Choroid plexus epithelial cell (primary cell): ENCODE results near the gene ARVCF.

Experiments used
- DNase-seq: peaks from one replicate; pipeline ENCODE4 v3.0.0-alpha.2; 2010; ENCODE audit warnings: low read depth
- H3K4me3 ChIP-seq: 2 replicates; pipeline ENCODE4 v1.5.1; 2011; ENCODE audit warnings: low read depth, mild to moderate bottlenecking, control low read depth, low read length, moderate library complexity
- TF ChIP-seq, protein P1 (sequence below): conservative IDR thresholded peaks from 2 replicates; pipeline ENCODE4 v1.5.1; 2011; ENCODE audit warnings: low read depth, mild to moderate bottlenecking, control low read depth, inconsistent platforms, low read length, moderate library complexity

ARVCF gene

DNA sequence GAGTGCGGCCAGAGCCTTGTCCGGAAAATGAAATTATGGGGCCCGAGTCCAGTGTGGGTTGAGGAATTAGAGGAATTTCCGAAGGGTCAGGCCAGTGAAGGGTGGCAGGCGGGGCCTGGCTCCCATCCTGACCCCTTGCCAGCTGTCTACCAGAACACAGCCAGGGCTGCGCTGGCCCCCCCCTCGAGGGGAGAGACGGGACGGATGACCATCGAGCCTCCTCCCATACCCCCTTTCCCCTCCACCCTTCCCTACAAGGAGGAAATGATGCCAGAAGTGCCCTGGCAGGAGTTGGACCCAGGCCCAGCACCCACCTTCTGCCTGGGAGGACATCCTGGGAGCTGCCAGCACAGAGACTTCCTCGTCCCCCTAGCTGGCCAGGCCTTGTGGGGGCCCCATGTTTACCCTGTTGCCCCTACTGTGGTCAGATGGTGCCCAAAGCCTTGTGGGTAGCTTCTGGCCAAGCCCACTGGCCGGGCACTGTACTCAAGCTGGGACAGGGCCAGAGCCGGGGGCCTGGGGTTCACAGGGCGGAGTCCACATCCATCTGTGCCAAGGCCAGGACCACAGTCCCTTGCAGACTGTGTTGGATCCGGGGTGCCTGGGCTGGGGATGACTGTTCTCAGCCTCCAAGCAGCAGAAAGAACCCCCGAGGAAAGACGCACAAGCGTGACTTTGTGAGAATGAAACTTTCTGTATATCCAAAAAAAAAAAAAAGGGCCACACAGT is 20.8 kb downstream of the ARVCF start:
- H3K4me3 ChIP-seq: no peak overlapping the region
- DNase-seq: no peak
- TF ChIP-seq, protein P1, sequence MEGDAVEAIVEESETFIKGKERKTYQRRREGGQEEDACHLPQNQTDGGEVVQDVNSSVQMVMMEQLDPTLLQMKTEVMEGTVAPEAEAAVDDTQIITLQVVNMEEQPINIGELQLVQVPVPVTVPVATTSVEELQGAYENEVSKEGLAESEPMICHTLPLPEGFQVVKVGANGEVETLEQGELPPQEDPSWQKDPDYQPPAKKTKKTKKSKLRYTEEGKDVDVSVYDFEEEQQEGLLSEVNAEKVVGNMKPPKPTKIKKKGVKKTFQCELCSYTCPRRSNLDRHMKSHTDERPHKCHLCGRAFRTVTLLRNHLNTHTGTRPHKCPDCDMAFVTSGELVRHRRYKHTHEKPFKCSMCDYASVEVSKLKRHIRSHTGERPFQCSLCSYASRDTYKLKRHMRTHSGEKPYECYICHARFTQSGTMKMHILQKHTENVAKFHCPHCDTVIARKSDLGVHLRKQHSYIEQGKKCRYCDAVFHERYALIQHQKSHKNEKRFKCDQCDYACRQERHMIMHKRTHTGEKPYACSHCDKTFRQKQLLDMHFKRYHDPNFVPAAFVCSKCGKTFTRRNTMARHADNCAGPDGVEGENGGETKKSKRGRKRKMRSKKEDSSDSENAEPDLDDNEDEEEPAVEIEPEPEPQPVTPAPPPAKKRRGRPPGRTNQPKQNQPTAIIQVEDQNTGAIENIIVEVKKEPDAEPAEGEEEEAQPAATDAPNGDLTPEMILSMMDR: no peak

DNA sequence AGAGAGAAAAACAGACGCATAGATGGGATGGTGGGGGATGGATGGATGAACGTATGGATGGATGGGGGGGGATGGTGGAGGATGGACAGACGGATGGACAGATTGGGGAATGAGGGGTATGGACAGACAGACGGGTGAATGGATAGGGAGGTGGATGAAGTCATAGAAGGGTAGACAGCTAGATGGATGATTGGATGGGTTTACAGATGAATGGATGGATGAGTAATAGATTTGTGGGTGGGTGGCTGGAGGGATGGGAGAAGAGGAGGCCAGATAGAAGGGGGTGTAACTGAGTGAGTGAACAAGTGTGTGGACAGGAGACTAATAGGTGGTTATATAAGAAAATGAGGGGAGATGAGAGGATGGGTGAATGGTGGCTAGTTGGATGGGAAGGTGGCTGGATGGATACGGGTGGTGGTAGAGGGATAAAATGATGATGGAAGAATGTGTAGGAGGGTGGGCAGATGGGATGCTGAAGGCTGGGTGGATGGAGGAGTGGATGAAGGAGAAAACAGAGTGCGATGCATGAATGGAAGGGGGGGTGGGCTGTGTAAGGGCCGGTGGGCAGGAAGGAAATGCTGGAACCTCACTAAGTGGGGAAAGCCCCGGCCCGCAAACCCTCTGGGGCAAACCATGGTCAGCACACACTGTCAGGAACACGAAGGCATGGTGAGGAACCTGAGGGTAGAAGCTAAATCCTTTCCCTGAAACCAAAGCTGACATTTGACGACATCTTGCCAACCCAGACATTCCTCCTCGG is 21.6 kb downstream of the ARVCF start:
- no peak overlapping the region for H3K4me3 ChIP-seq
- no peak for DNase-seq
- TF ChIP-seq, protein P1: no peak

DNA sequence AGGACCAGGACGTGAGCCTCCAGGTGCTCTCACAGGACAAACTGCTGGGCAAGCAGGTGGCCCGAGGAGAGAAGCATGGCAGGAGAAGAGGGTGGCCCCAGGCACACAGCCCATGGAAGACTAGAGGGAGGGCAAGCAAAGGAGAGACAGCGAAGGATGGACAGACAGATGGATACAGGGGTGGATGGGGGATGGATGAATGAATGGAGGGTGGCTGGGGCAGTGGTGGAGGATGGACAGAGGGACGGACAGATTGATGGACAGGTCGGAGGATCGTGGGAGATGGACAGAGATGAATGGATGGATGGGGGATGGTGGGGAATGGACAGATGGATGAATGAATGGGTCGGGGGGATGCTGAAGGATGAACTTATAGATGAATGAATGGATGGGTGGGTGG is 22.7 kb downstream of the ARVCF start:
- TF ChIP-seq, protein P1: no peak
- H3K4me3 ChIP-seq: no peak overlapping the region
- no peak for DNase-seq

DNA sequence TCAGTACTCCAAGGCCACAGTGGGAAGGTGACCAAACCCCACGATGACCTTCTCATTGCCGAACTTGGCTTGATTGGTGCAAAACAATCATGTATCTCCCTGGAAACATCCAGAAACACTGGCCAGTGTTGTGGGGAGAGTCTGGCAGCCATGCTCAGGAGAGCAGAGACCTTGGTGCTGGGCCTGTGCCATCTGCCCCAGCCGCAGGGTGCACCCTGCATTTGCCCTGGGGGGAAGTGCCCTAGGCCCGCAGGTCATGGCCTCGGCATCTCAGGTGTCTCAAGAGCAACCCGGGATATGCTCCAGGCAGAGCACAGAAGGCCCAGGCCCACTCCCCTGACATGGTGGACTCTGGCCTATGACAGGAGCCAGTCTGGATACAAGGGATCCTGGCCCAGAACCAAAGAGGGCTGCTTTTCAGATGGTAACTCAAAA is 23.7 kb downstream of the ARVCF start:
- TF ChIP-seq, protein P1: no peak
- no peak overlapping the region for H3K4me3 ChIP-seq
- DNase-seq: no peak

DNA sequence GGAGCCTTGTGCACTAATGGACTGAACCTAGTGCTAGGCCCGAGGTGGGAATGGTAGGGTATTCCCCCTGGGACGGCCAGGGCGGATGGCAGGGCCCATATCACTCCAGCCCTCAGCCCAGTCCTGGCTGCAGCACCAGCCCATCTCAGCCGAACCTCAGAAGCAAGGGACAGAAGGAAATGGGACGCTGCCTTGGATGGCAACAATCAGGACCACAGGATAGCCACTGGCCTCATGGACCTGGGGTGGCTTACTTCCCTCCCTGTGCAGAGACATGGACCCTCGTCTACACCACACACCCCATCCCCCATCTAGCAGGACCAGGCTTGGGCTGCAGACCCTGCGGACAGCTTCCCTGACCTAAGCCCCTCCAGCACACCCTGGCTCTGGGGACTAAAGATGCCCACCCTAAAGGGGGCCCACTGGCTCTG is 24.1 kb downstream of the ARVCF start:
- DNase-seq: no peak
- TF ChIP-seq, protein P1: no peak

DNA sequence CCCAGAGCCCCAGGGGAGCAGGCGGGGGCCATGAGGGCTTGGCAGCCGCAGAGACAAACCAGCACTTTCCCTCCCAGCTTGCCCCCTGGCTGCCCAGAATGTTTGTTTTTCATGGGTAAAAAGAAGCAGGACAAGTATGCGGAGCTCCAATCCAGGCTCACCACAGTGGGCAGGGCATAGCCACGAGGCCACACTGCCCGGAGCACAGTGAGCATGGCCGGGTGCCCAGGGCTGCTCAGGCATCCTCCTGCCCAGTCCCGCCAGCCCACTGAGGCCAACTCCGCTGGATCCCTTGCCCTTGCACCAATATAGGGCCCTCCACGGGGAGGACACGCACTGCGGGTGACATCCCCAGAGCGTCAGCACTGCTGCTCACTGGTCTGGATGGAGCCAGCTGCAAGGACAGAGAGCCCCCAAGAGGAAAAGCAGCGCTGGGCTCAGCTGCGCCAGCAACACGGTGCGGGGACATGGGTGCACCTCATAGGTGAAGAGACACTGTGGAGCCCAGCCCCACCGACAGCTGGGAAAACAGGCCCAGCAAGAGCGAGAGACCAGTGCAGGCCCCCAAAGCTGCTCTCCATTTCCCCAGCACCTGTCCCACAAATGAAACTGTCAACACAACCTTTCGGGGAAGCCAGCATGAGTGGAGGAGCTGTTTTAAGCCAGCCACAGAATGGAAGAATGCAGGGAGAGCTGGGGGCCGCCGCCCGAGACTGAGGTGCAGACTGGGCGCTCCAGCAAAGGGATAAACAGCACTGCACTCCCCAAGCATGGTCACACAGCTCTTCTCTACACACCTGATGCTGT is 24.8 kb downstream of the ARVCF start:
- H3K4me3 ChIP-seq: no peak overlapping the region
- DNase-seq: no peak
- TF ChIP-seq, protein P1: no peak

More for the DNA sequence above, 24.1 kb downstream of the ARVCF start:
- no peak overlapping the region for H3K4me3 ChIP-seq
